ENCODE results near the gene OR10G6. TPM values are rescaled to one million over a fixed set of nuclear protein-coding genes. Genes with fewer than 3 reads are reported as not detected.
A peak's percentile ranks its signal among the peaks of the same experiment; 100 is the strongest.

OR10G6 gene, protein sequence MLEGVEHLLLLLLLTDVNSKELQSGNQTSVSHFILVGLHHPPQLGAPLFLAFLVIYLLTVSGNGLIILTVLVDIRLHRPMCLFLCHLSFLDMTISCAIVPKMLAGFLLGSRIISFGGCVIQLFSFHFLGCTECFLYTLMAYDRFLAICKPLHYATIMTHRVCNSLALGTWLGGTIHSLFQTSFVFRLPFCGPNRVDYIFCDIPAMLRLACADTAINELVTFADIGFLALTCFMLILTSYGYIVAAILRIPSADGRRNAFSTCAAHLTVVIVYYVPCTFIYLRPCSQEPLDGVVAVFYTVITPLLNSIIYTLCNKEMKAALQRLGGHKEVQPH
- total RNA-seq (not detected), polyA plus RNA-seq (not detected)

DNA sequence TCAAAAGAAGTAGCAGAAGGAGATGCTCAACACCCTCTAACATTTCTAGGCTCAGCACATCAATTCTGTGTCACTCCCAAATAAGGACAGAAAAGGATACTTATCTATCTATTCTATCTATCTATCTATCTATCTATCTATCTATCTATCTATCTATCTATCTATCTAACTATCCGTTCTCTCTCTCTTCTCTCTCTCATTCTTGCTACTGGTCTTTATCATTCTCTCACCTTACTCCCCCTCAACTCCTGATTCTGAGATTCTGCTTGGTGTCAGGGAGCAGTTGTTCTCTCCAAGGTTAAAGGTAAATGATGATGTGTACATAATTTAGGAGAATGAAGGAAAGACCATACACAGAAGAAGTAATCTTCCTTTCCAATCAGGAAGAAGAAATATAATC lies at the start of gene OR10G6:
TSS of gene OR10G6 (minus strand) at position 43 of the 400 bp plus-strand sequence. CDS start at position 43, 0 bp downstream.
- Histone ChIP-seq H3K9me3 (no peaks in the 10 kb centered on the region), H3K27ac (no peak within 1 kb of the TSS), H3K4me3 (no peak within 1 kb of the TSS), H3K27me3 (no peaks in the 10 kb centered on the region), H3K4me1 (no peaks in the 10 kb centered on the region), H3K36me3 (no peaks in the 10 kb centered on the region)
- TF ChIP-seq, protein P1, sequence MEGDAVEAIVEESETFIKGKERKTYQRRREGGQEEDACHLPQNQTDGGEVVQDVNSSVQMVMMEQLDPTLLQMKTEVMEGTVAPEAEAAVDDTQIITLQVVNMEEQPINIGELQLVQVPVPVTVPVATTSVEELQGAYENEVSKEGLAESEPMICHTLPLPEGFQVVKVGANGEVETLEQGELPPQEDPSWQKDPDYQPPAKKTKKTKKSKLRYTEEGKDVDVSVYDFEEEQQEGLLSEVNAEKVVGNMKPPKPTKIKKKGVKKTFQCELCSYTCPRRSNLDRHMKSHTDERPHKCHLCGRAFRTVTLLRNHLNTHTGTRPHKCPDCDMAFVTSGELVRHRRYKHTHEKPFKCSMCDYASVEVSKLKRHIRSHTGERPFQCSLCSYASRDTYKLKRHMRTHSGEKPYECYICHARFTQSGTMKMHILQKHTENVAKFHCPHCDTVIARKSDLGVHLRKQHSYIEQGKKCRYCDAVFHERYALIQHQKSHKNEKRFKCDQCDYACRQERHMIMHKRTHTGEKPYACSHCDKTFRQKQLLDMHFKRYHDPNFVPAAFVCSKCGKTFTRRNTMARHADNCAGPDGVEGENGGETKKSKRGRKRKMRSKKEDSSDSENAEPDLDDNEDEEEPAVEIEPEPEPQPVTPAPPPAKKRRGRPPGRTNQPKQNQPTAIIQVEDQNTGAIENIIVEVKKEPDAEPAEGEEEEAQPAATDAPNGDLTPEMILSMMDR (IDR thresholded peaks at IDR 0.05), result no peak
- ATAC-seq, result no peak
- no peak for FAIRE-seq
- WGBS, 2 donors, result 75% methylated on average over 1 of the region's 1 CpG
- intact Hi-C loops (cut with DNase I), result no loop called here
- DNase-seq, result no peak

DNA sequence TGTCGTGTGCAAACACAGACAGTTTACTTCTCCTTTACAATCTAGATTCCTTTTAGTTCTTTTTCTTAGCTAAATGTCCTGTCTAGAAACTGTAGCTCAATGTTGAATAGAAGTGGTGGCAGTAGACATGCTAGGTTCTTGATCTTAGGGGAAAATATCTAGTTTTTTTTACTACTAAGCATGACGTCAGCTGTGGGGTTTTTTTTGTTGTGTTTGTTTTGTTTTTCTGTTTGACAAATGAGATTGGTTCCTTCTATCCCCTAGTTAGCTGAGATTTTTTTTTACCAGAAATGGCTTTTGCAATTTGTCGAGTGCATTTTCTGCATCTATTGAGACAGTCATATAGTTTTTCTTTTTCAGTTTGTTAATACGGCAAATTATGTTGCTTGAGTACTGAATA lies 48.5 kb upstream of the OR10G6 start:
- no peaks in the 10 kb centered on the region for H3K9me3 ChIP-seq
- no peak overlapping the region for H3K27ac ChIP-seq
- TF ChIP-seq, protein P1 (IDR thresholded peaks at IDR 0.05), result no peak
- WGBS, 2 donors, result 76 to 81% methylated on average over 4 of the region's 4 CpGs
- FAIRE-seq (no peak), ATAC-seq (no peak), DNase-seq (no peak)
- intact Hi-C loops (cut with DNase I), result no loop called here
- no peaks in the 10 kb centered on the region for H3K4me1 ChIP-seq
- H3K36me3 ChIP-seq, result no peaks in the 10 kb centered on the region
- no peak overlapping the region for H3K4me3 ChIP-seq
- H3K27me3 ChIP-seq, result no peaks in the 10 kb centered on the region

DNA sequence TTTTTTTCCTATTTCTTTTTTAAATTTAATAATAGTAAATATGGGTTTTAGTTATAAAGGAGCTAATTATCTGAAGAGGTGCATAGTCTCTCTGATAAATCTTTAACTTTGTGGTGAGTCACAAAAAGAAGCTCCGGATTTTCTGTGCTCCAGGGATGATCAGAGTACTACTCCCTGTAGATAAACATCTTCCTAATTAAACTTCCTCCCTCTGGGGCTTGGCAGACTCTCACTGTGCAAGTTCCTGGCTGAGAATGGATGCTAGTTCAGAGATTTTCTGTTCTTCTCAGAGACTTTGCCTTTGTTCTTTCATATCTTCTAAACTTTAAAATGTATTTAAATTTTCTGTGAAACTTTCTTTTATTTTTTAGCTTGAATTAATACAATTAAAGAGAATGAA lies 46.3 kb upstream of the OR10G6 start, which contains the start of gene OR10G7:
TSS of gene OR10G7 (minus strand) at position 72 of the 400 bp plus-strand sequence. CDS start 2,324 bp downstream, outside the sequence.
- no peak for ATAC-seq
- no peak for FAIRE-seq
- Histone ChIP-seq H3K9me3 (no peaks in the 10 kb centered on the region), H3K4me1 (peaks cover 0 to 6% (median 0%) of the 10 kb centered on the region in 3 donors), H3K4me3 (no peak within 1 kb of the TSS), H3K27me3 (no peaks in the 10 kb centered on the region), H3K27ac (no peak within 1 kb of the TSS), H3K36me3 (no peaks in the 10 kb centered on the region)
- DNase-seq, result no peak
- 4 to 8% methylated on average over 1 of the region's 1 CpG for WGBS, 2 donors
- TF ChIP-seq, protein P1 (IDR thresholded peaks at IDR 0.05), result no peak
- intact Hi-C loops (cut with DNase I), result no loop called here

DNA sequence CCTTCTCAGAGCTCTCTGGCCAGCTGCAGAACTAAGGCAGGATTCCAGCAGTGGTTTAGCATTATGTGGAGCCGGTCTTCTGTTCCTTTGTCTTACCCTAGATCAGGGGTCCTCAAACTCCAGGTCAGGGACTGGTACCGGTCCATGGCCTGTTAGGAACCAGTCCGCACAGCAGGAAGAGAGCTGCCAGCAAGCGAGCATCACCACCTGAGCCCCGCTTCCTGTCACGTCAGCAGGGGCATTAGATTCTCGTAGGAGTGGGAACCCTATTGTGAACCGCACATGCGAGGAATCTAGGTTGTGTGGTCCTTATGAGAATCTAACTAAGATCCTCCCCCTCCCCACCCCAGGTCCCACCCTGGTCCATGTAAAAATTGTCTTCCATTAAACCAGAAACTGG lies 44.6 kb upstream of the OR10G6 start:
- FAIRE-seq (no peak), DNase-seq (peak in 1 of 6 donors; percentile 20), ATAC-seq (no peak)
- no peak overlapping the region for H3K27ac ChIP-seq
- TF ChIP-seq, protein P1 (IDR thresholded peaks at IDR 0.05), result no peak
- 88 to 92% methylated on average over 9 of the region's 9 CpGs for WGBS, 2 donors
- H3K4me3 ChIP-seq, result no peak overlapping the region
- H3K27me3 ChIP-seq, result no peaks in the 10 kb centered on the region
- peaks cover 0 to 6% (median 0%) of the 10 kb centered on the region in 3 donors for H3K4me1 ChIP-seq
- no peaks in the 10 kb centered on the region for H3K9me3 ChIP-seq
- intact Hi-C loops (cut with DNase I), result no loop called here
- no peaks in the 10 kb centered on the region for H3K36me3 ChIP-seq

DNA sequence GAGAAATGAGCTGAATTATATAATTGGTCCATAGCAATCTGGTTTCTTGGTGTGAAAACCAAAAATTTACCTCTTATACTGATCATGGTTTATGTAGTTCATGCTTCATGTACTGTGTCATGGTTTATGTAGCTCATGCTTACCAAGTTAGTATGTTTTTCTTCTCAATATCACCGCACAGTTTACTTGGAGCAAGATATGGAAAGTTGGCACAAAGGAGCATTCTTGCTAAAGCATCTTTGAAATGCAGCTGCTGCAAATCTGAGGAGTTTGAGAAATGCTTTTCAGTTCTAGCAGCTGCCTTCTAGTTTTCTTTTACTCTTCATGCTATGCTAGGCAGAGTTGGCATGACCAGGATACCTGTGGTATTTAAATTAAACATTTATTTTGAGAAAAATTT lies 41.7 kb upstream of the OR10G6 start:
- DNase-seq, result no peak
- peaks cover 0 to 6% (median 0%) of the 10 kb centered on the region in 3 donors for H3K4me1 ChIP-seq
- TF ChIP-seq, protein P1 (IDR thresholded peaks at IDR 0.05), result no peak
- H3K9me3 ChIP-seq, result no peaks in the 10 kb centered on the region
- no peaks in the 10 kb centered on the region for H3K27me3 ChIP-seq
- H3K36me3 ChIP-seq, result no peaks in the 10 kb centered on the region
- H3K4me3 ChIP-seq, result no peak overlapping the region
- no peak for FAIRE-seq
- ATAC-seq, result no peak
- WGBS, 2 donors, result 31 to 35% methylated on average over 1 of the region's 1 CpG
- H3K27ac ChIP-seq, result no peak overlapping the region
- intact Hi-C loops (cut with DNase I), result no loop called here

All from pancreas (tissue), 10 donors.